A549 (cell line): ENCODE data around the gene KLC3.

Experiments used
- CEBPB ChIP-seq, 2 experiments: fragments of >200 bp in 1 of 2; sonication (Bioruptor Twin) in 1 of 2; formaldehyde crosslinking in 1 of 2; IDR thresholded peaks; 2 replicates each; pipeline ENCODE4 v1.6.1; 2012 to 2016
- CHD2 ChIP-seq: fragments of 150-350 bp; IDR thresholded peaks from 2 replicates; pipeline ENCODE4 v1.6.1; 2014; ENCODE audit warnings: low read length; ENCODE audit not compliant: partially characterized antibody
- CTCF ChIP-seq: fragments of >200 bp; sonication (Bioruptor Twin); formaldehyde crosslinking; IDR thresholded peaks from 3 replicates; pipeline ENCODE4 v1.5.1; 2016
- MYC ChIP-seq: IDR thresholded peaks from 2 replicates; pipeline ENCODE4 v1.6.1; 2012; ENCODE audit warnings: mild to moderate bottlenecking, inconsistent platforms, low read length, improper control_type of control experiment, borderline replicate concordance
- PHF8 ChIP-seq: fragments of 200-600 bp; sonication (generic); IDR thresholded peaks from 2 replicates; pipeline ENCODE4 v1.6.1; 2016; ENCODE audit warnings: low read depth, mild to moderate bottlenecking, antibody characterized with exemption, moderate library complexity, borderline replicate concordance
- REST ChIP-seq: fragments of 200-600 bp; sonication (generic); IDR thresholded peaks from 2 replicates; pipeline ENCODE4 v1.6.1; 2016; ENCODE audit warnings: antibody characterized with exemption, mild to moderate bottlenecking, moderate library complexity
- SMC3 ChIP-seq: fragments of >200 bp; sonication (Bioruptor Twin); formaldehyde crosslinking; IDR thresholded peaks from 3 replicates; pipeline ENCODE4 v1.6.1; 2018; ENCODE audit warnings: inconsistent platforms
- USF2 ChIP-seq: fragments of 450-650 bp; IDR thresholded peaks from 2 replicates; pipeline ENCODE4 v1.6.1; 2014; ENCODE audit warnings: antibody characterized with exemption

- TF ChIP-seq CHD2 (no peak), REST (no peak), CTCF (no peak), SMC3 (no peak), PHF8 (no peak), MYC (no peak), CEBPB (IDR thresholded peaks at IDR 0.05) (no peak), USF2 (no peak)
Measured at GRCh38 chr19:45315304-45315703, 25.2 kb upstream of the KLC3 start.
